C4-2B (cell line): ENCODE results near the gene RGS4.

Source experiments
- CTCF ChIP-seq: fragments of 450-650 bp; conservative IDR thresholded peaks from 2 replicates; pipeline ENCODE4 v1.5.1; 2017; ENCODE audit warnings: mild to moderate bottlenecking
- ZFX ChIP-seq: fragments of 450-650 bp; IDR thresholded peaks from 2 replicates; pipeline ENCODE4 v1.6.1; 2017

- TF ChIP-seq CTCF (no peak), ZFX (no peak)
Observed at GRCh38 chr1:163066168-163066567, 3.0 kb upstream of the RGS4 start.
